GM12874 (cell line): ENCODE measurements around the gene MRGPRG.

Source experiments
- CTCF ChIP-seq: IDR thresholded peaks from 2 replicates; pipeline ENCODE4 v1.5.1; 2011; ENCODE audit warnings: low read depth, mild to moderate bottlenecking, control low read depth, low read length, moderate library complexity; ENCODE audit not compliant: insufficient read depth

The MRGPRG gene

GRCh38 chr11:3181725-3182461 lies 36.7 kb downstream of the MRGPRG start:
- TF ChIP-seq CTCF = no peak

- TF ChIP-seq CTCF = no peak
These were observed 37.7 kb downstream of the MRGPRG start for GRCh38 chr11:3180869-3181268.

GRCh38 chr11:3178349-3178748 lies 40.3 kb downstream of the MRGPRG start:
- TF ChIP-seq CTCF = no peak

GRCh38 chr11:3177931-3178330 lies 40.7 kb downstream of the MRGPRG start:
- no peak for TF ChIP-seq CTCF

- TF ChIP-seq CTCF = no peak
These were observed 42.1 kb downstream of the MRGPRG start for GRCh38 chr11:3176487-3176886.

GRCh38 chr11:3175194-3175593 lies 43.4 kb downstream of the MRGPRG start:
- no peak for TF ChIP-seq CTCF

GRCh38 chr11:3174387-3174786 lies 44.2 kb downstream of the MRGPRG start:
- TF ChIP-seq CTCF = no peak
